Activated CD4-positive, alpha-beta T cell treated with anti-CD3 and anti-CD28 coated beads for 1 hour (primary cell): ENCODE results near the gene NDUFB5.
"Not testable (repeated sequence)": the region's sequence is repeated elsewhere in the genome, so short reads cannot be mapped to it uniquely, and the experiment has no call there.

Experiments used
- DNase-seq: peaks from one replicate; pipeline ENCODE4 v3.0.0-alpha.2; 2020

Gene NDUFB5

GRCh38 chr3:179640469-179640868, 35.9 kb downstream of the NDUFB5 start:
- DNase-seq = no peak

DNA sequence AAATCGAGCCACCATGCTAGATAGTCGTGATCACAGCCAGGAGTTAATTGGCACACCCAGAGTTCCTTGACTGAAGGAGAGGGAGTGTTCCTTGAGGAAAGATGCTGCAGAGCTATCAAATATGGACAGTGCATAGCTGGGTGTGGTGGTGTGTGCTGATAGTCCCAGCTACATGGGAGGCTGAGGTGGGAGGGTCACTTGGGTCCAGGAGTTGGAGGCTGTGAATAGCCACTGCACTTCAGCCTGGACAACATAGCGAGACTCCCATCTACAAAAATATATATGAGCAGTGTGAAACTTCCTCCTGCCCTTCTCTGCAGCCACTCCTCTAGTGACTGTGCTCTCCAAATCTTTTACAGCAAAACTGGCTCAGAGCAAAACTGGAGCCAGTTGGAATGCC, 38.3 kb downstream of the NDUFB5 start:
- no peak for DNase-seq

DNA sequence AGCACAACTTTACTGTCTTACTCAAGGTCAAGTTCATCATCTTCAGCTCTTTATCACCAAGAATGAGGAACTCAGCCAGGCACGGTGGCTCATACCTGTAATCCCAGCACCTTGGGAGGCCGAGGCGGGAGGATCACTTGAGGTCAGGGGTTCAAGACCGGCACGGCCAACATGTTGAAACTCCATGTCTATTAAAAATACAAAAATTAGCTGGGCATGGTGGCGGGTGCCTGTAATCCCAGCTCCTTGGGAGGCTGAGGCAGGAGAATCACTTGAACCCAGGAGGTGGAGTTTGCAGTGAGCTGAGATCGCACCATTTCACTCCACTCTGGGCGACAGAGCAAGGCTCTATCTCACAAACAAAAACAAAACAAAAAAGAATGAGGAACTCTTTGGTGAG, 39.2 kb downstream of the NDUFB5 start:
- DNase-seq = not testable (repeated sequence)

GRCh38 chr3:179646177-179646576, 41.6 kb downstream of the NDUFB5 start:
- DNase-seq = no peak

GRCh38 chr3:179651687-179652446, 47.3 kb downstream of the NDUFB5 start:
- no peak for DNase-seq

DNA sequence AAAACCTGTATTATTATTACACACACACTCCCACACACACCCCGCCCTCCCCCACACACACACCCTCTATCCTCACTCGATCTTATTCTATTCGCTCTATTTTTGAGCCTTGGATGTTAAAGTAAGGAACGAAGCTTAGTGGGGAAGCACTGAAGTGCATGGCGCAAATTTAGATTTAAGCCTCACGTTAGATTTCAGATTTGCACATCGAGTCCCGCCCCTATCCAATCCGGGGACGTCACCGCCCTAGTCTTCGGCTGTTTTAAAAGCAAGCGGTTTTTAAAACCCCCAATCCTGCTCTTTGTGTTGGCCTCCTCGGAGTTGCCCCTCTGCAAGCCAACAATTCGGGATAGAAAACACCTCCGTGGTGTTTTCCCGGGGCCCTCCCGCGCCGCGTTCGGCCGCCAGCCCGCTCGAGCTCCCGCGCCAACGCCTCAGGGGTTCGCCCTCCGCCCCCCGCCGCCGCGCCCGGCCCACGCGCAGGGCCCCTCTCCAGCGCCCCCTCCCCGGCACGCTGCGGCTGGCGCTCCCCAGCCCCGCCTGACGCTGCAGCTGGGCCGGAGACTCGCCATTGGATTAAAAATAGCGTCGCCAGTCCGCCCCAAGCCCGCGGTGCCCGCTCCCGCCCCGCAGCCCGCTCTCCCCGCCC, 48.0 kb downstream of the NDUFB5 start, which contains the start of gene USP13:
Gene USP13 (plus strand): TSS at position 594 of the 649 bp plus-strand sequence. CDS start 186 bp downstream, outside the sequence.
- peak; percentile 34 for DNase-seq

DNA sequence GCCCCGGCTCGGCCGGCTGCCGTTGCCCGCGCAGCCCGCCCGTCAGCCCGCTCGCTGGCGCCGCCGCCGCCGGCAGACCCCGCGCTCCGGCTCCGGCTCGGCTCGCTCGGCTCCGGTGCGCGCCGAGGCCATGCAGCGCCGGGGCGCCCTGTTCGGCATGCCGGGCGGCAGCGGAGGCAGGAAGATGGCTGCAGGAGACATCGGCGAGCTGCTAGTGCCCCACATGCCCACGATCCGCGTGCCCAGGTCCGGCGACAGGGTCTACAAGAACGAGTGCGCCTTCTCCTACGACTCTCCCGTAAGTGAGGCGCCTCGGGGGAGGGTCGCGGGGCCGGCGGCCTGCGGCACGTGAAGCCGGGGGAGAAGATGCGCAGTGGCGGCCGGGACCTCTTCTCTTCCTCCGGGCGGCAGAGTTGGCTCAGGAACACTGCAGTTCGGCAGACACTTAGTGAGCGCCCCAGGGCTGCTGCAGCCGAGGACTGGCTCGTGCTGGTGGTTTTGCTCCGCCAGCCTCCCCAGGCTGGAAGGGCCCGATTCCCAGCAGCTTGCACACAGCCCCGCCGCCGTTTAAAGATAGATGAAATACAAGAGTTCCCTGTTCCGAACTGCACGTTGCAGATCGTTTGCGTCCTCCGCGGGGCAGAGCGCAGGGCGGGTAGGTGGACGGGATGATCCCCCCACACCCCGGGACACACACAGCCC, 48.7 kb downstream of the NDUFB5 start:
- peak; percentile 53 for DNase-seq

DNA sequence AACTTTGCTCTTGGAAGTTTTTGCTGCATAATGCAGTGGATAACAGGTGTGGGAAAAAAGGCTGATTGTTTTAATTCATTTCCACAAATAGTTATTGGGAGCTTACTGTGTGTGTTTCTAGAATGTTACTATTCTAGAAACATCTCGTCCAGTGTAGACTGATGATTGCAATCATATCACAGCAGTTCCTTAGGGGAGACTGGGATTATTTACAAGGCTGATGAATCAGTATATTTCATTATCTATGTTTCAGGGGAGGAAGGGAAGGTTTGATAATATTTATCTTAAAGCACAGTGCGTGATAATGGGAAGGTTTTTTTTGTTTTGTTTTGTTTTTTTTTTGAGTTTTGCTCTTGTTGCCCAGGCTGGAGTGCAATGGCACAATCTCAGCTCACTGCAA, 50.6 kb downstream of the NDUFB5 start:
- DNase-seq = no peak

GRCh38 chr3:179658606-179659005, 54.0 kb downstream of the NDUFB5 start:
- DNase-seq = no peak

DNA sequence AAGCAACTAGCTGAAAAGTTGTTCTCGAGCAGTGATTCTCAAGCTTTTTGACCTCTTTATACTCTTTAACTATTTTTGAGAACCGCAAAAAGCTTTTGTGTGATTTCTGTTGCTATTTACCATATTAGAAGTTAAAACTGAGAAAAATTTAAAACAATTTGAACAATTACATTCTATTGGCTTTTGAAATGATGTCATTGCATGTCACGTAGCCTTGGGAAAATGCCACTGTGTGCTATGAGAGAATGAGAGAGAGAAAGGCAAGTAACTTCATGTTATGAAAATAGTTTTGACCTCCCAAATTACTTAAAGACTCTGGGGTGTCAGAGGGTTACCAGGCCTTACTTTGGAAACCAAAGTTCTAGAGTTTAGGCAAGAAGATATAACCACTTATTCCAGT, 56.3 kb downstream of the NDUFB5 start:
- DNase-seq = no peak

DNA sequence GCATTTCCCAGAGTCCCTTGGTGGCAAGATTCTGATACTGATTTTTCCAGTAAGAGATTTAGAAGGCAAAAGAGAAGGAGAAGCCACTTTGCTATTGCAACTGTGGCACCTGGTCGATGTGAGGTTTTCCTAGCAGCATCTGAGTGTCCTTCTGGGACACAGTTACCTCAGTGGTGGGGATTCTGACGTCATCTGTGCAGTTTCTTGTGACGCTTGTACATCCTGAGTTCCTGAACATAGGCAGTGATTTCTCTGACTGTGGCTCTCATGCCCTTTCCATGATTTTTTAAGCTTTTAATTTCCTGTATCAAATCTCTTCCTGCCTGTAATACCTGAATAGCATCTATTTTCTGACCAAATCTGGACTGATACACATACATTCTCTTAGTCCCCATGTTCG, 57.2 kb downstream of the NDUFB5 start:
- no peak for DNase-seq

GRCh38 chr3:179663093-179663492, 58.5 kb downstream of the NDUFB5 start:
- DNase-seq = no peak

- no peak for DNase-seq
Observed at GRCh38 chr3:179666030-179666429, 61.4 kb downstream of the NDUFB5 start.

DNA sequence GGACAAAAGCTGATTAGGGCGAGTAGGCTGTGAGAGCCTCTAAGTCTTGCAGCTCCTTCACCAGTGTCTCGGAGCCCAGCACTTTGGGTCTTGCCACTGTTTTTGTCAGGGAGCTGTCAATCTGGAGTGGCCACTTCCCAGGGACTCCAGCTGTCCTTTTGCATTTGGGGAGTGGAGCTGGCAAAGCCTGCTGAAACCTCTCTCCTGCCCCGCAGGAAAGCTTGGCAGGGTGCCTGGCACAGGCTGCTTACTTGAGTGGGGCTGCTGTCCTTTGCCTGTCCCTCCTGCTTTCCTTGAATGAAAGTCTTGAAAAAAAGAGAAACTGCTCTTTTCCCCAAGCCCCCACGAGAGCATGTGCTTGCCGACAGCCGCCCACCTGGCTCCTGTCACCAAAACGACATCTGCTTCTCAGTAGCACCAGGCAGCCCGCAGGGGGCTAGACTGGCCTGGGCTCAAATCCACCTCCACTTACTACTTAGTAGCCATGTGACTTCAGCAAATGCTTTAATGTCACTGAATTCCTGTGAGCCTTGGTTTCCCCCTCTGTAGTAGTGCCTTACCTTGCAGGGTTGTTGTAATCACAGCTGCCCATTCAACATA, 61.9 kb downstream of the NDUFB5 start:
- DNase-seq = no peak

DNA sequence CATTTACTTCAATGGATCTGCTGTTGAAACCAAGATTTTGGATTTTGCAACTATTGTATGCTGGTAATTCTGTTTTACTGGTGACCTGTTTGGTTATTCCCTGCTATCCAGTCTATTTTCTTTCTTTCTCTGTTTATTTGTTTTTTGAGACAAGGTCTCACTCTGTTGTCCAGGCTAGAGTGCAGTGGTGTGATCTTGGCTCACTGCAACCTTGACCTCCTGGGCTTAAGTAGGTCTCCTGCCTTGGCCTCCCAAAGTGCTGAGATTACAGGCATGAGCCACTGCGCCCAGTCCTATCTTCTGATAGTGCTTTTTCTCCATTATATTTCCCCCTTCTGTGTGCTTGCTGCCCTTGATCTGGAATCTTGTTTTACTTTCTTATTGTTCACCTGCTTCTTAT, 63.8 kb downstream of the NDUFB5 start:
- no peak for DNase-seq

- DNase-seq = no peak
Observed at GRCh38 chr3:179670311-179670710, 65.7 kb downstream of the NDUFB5 start.

DNA sequence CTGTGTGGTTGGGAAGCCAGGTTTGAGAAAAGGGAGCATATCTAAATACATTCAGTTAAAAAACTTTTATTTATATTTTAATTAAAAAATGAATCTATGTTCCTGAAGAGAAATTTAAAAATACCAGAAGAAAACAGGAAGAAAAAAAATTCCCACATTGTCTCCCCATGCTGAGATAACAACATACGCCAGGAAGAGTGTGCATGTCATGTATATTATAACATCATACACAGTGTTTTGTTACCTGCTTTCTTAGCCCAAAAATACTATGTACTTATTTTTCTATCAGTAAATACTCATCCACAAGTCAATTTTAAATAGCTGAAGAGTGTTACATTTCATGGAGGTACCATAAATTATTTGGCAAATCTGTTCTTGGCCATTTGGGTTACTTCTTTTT, 66.7 kb downstream of the NDUFB5 start:
- DNase-seq = no peak

DNA sequence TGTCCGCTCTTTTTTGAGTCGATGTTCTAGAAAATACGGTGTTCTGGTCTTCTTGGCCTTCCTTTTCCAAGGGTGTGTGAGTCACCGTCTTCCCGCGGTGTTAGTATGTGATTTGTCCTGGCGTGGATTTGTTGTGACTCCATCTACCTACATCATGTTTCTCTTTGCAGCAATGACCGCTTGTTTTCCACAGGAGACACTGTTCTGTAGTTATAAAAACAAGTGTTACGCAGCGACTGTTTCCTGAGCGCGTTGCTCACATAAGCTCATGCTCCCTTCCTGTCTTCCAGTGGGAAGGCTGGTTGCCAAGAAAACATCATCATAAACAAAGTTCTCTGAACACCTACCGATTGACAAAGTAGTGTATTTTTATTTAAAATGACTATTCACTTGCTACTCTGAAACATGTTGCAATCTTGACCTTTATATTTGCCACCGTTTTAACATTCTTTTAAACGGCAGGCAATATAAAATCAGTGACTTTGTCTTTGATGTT, 67.2 kb downstream of the NDUFB5 start:
- no peak for DNase-seq

- DNase-seq = no peak
Observed at GRCh38 chr3:179672918-179673317, 68.3 kb downstream of the NDUFB5 start.

DNA sequence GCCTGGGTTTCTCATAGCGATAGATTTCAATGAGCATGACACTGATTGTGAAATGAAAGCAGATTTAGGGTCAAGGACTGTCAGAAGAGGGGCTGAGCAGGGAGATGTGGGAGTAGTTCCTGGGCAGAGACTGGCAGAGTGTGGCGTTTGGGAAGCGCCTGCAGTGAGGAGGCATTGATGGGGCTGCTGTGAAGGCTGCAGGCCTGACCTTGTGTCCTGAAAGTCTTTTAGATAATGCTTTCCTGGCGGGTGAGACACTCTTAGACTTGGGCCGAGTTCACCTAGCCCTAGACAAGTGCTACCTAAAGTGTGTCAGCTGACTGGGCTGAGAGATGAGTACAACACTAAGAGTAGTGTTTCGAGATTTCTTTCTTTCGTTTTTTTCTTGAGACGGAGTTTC, 68.9 kb downstream of the NDUFB5 start:
- DNase-seq = no peak

GRCh38 chr3:179676081-179676480, 71.5 kb downstream of the NDUFB5 start:
- no peak for DNase-seq
